Measurements from ENCODE around the gene HOTAIR.
A peak's percentile ranks its signal among the peaks of the same experiment; 100 is the strongest.

HOTAIR gene

GRCh38 chr12:53988541-53989226, 13.9 kb upstream of the HOTAIR start:
- DNase-seq (ENCODE audit: low spot score) (no peak), FAIRE-seq (no peak)

- DNase-seq (ENCODE audit: low spot score) = no peak
These were observed 13.1 kb upstream of the HOTAIR start for GRCh38 chr12:53987787-53988230.

GRCh38 chr12:53986686-53987483, 12.1 kb upstream of the HOTAIR start:
- FAIRE-seq (no peak), DNase-seq (ENCODE audit: low spot score) (no peak)

More at GRCh38 chr12:53987787-53988230, 13.1 kb upstream of the HOTAIR start:
- no peak for FAIRE-seq

GRCh38 chr12:53985994-53986685, 11.4 kb upstream of the HOTAIR start:
- FAIRE-seq (no peak), DNase-seq (ENCODE audit: low spot score) (peak; percentile 51)

- FAIRE-seq (no peak), DNase-seq (ENCODE audit: low spot score) (no peak)
These were observed 10.9 kb upstream of the HOTAIR start for GRCh38 chr12:53985692-53985993.

- FAIRE-seq (no peak), DNase-seq (ENCODE audit: low spot score) (peak; percentile 77)
These were observed 10.3 kb upstream of the HOTAIR start, which contains the start of gene HOXC10 for GRCh38 chr12:53984901-53985691. Gene HOXC10, plus strand, starts transcription at chr12:53985146. Its CDS starts 114 bp downstream, at chr12:53985260.

- FAIRE-seq (no peak), DNase-seq (ENCODE audit: low spot score) (no peak)
These were observed 9.3 kb upstream of the HOTAIR start for GRCh38 chr12:53983950-53984572.

- FAIRE-seq (no peak), DNase-seq (ENCODE audit: low spot score) (no peak)
These were observed 8.8 kb upstream of the HOTAIR start for GRCh38 chr12:53983568-53983949.

GRCh38 chr12:53982648-53983567, 8.2 kb upstream of the HOTAIR start:
- FAIRE-seq = no peak
- no peak for DNase-seq (ENCODE audit: low spot score)

GRCh38 chr12:53981634-53982565, 7.1 kb upstream of the HOTAIR start:
- FAIRE-seq (no peak), DNase-seq (ENCODE audit: low spot score) (no peak)

GRCh38 chr12:53980802-53981496, 6.2 kb upstream of the HOTAIR start:
- DNase-seq (ENCODE audit: low spot score) = no peak
- FAIRE-seq = no peak

- no peak for DNase-seq (ENCODE audit: low spot score)
These were observed 5.5 kb upstream of the HOTAIR start for GRCh38 chr12:53980104-53980801.

GRCh38 chr12:53978477-53979356, 4.0 kb upstream of the HOTAIR start:
- DNase-seq (ENCODE audit: low spot score) (no peak), FAIRE-seq (no peak)

More at GRCh38 chr12:53980104-53980801, 5.5 kb upstream of the HOTAIR start:
- no peak for FAIRE-seq

- no peak for DNase-seq (ENCODE audit: low spot score)
These were observed 3.1 kb upstream of the HOTAIR start for GRCh38 chr12:53977596-53978445.

GRCh38 chr12:53976823-53977595, 2.3 kb upstream of the HOTAIR start:
- no peak for FAIRE-seq
- DNase-seq (ENCODE audit: low spot score) = no peak

More at GRCh38 chr12:53977596-53978445, 3.1 kb upstream of the HOTAIR start:
- no peak for FAIRE-seq
